HEK293 (cell line): ENCODE results near the gene PLD5.

ENCODE experiments used
- CTCF ChIA-PET: fragments of 350-600 bp; formaldehyde crosslinking; extraction: SDS; loops from one replicate; lab custom pipeline; 2021; ENCODE audit warnings: antibody characterized with exemption; lab: Yijun Ruan, JAX
- POLR2A ChIA-PET: fragments of 300-600 bp; formaldehyde crosslinking; extraction: SDS; loops from one replicate; lab custom pipeline; 2020; ENCODE audit warnings: antibody characterized with exemption, inconsistent platforms; lab: Yijun Ruan, JAX
- H3K27ac ChIP-seq: fragments of 200-500 bp; sonication (Bioruptor generic); 2 replicates; pipeline ENCODE4 v1.5.1; 2014; ENCODE audit warnings: low read depth, low read length, control low read depth, inconsistent platforms; ENCODE audit errors: extremely low read depth
- H3K36me3 ChIP-seq, 2 experiments: fragments of 200-500 bp in 1 of 2; sonication (Bioruptor generic) in 1 of 2; 1 replicate in 1 of 2; 2 replicates in 1 of 2; pipeline ENCODE4 v1.5.1; 2014 to 2017; ENCODE audit warnings: inconsistent platforms in 2 of 2, low read length in 2 of 2; ENCODE audit not compliant: control insufficient read depth in 2 of 2, insufficient read depth in 1 of 2
- H3K4me1 ChIP-seq: fragments of 200-500 bp; sonication (Bioruptor generic); 2 replicates; pipeline ENCODE4 v1.5.1; 2014; ENCODE audit warnings: mild to moderate bottlenecking, low read length, inconsistent platforms; ENCODE audit not compliant: control insufficient read depth, insufficient read depth
- H3K4me3 ChIP-seq: 2 replicates; pipeline ENCODE4 v1.5.1; 2011; ENCODE audit warnings: low read depth, mild to moderate bottlenecking, control low read depth, low read length, moderate library complexity
- H3K9me3 ChIP-seq: fragments of 200-500 bp; sonication (Bioruptor generic); 2 replicates; pipeline ENCODE4 v1.5.1; 2014; ENCODE audit warnings: low read depth, low read length, inconsistent platforms; ENCODE audit not compliant: control insufficient read depth, insufficient read depth
- GLIS2 ChIP-seq: fragments of 450-650 bp; formaldehyde crosslinking; IDR thresholded peaks from 2 replicates; pipeline ENCODE4 v1.5.1; 2016; ENCODE audit warnings: missing biosample characterization, missing genetic modification characterization
- IKZF3 ChIP-seq: fragments of 450-650 bp; IDR thresholded peaks from 2 replicates; pipeline ENCODE4 v1.5.0; 2018; ENCODE audit warnings: missing biosample characterization, mild to moderate bottlenecking, missing genetic modification characterization, moderate library complexity
- KLF16 ChIP-seq: fragments of 450-650 bp; formaldehyde crosslinking; IDR thresholded peaks from 2 replicates; pipeline ENCODE4 v1.5.1; 2017; ENCODE audit warnings: missing biosample characterization, missing genetic modification characterization
- MYNN ChIP-seq: fragments of 450-650 bp; formaldehyde crosslinking; IDR thresholded peaks from 2 replicates; pipeline ENCODE4 v1.5.1; 2016; ENCODE audit warnings: missing biosample characterization, missing genetic modification characterization, borderline replicate concordance
- OSR2 ChIP-seq: fragments of 450-650 bp; formaldehyde crosslinking; IDR thresholded peaks from 2 replicates; pipeline ENCODE4 v1.5.1; 2016; ENCODE audit warnings: missing biosample characterization, missing genetic modification characterization
- PBX3 ChIP-seq: sonication (generic); formaldehyde crosslinking; IDR thresholded peaks from 2 replicates; pipeline ENCODE4 v1.8.1; 2022; ENCODE audit warnings: mild to moderate bottlenecking, moderate library complexity, missing genetic modification reagents
- PRDM6 ChIP-seq: fragments of 450-650 bp; formaldehyde crosslinking; IDR thresholded peaks from 2 replicates; pipeline ENCODE4 v1.5.1; 2017; ENCODE audit warnings: missing biosample characterization, missing genetic modification characterization
- SCRT1 ChIP-seq: fragments of 450-650 bp; formaldehyde crosslinking; IDR thresholded peaks from 2 replicates; pipeline ENCODE4 v1.5.1; 2016; ENCODE audit warnings: missing biosample characterization, missing genetic modification characterization, borderline replicate concordance
- ZBTB48 ChIP-seq: fragments of 450-650 bp; formaldehyde crosslinking; IDR thresholded peaks from 2 replicates; pipeline ENCODE4 v1.5.1; 2016; ENCODE audit warnings: missing biosample characterization, missing genetic modification characterization
- ZFP37 ChIP-seq: fragments of 450-650 bp; formaldehyde crosslinking; IDR thresholded peaks from 2 replicates; pipeline ENCODE4 v1.5.1; 2016; ENCODE audit warnings: missing biosample characterization, missing genetic modification characterization
- ZNF138 ChIP-seq: fragments of 450-650 bp; formaldehyde crosslinking; IDR thresholded peaks from 2 replicates; pipeline ENCODE4 v1.5.1; 2016; ENCODE audit warnings: missing biosample characterization, missing genetic modification characterization, borderline replicate concordance
- ZNF140 ChIP-seq: fragments of 450-650 bp; formaldehyde crosslinking; IDR thresholded peaks from 2 replicates; pipeline ENCODE4 v1.5.1; 2016; ENCODE audit warnings: missing biosample characterization, missing genetic modification characterization
- ZNF155 ChIP-seq: fragments of 450-650 bp; formaldehyde crosslinking; IDR thresholded peaks from 2 replicates; pipeline ENCODE4 v1.5.1; 2016; ENCODE audit warnings: missing biosample characterization, missing genetic modification characterization
- ZNF157 ChIP-seq: fragments of 450-650 bp; formaldehyde crosslinking; IDR thresholded peaks from 2 replicates; pipeline ENCODE4 v1.5.1; 2016; ENCODE audit warnings: missing biosample characterization, missing genetic modification characterization
- ZNF169 ChIP-seq: fragments of 450-650 bp; formaldehyde crosslinking; IDR thresholded peaks from 2 replicates; pipeline ENCODE4 v1.5.1; 2016; ENCODE audit warnings: missing biosample characterization, missing genetic modification characterization
- ZNF19 ChIP-seq: fragments of 450-650 bp; formaldehyde crosslinking; IDR thresholded peaks from 2 replicates; pipeline ENCODE4; 2016; ENCODE audit warnings: missing biosample characterization, missing genetic modification characterization, low read depth
- ZNF2 ChIP-seq: fragments of 450-650 bp; formaldehyde crosslinking; IDR thresholded peaks from 2 replicates; pipeline ENCODE4 v1.5.1; 2016; ENCODE audit warnings: missing biosample characterization, missing genetic modification characterization
- ZNF221 ChIP-seq: fragments of 450-650 bp; formaldehyde crosslinking; IDR thresholded peaks from 2 replicates; pipeline ENCODE4 v1.5.1; 2017; ENCODE audit warnings: missing biosample characterization, missing genetic modification characterization, borderline replicate concordance
- ZNF239 ChIP-seq: fragments of 450-650 bp; formaldehyde crosslinking; IDR thresholded peaks from 2 replicates; pipeline ENCODE4 v1.5.1; 2016; ENCODE audit warnings: missing biosample characterization, missing genetic modification characterization
- ZNF280D ChIP-seq: fragments of 450-650 bp; formaldehyde crosslinking; IDR thresholded peaks from 2 replicates; pipeline ENCODE4 v1.5.1; 2016; ENCODE audit warnings: missing biosample characterization, missing genetic modification characterization
- ZNF335 ChIP-seq: fragments of 450-650 bp; formaldehyde crosslinking; conservative IDR thresholded peaks from 2 replicates; pipeline ENCODE4 v1.5.1; 2016; ENCODE audit warnings: missing biosample characterization, missing genetic modification characterization
- ZNF350 ChIP-seq: fragments of 450-650 bp; formaldehyde crosslinking; IDR thresholded peaks from 2 replicates; pipeline ENCODE4 v1.5.0; 2017; ENCODE audit warnings: missing biosample characterization, mild to moderate bottlenecking, missing genetic modification characterization
- ZNF354C ChIP-seq: fragments of 450-650 bp; formaldehyde crosslinking; IDR thresholded peaks from 2 replicates; pipeline ENCODE4 v1.5.1; 2016; ENCODE audit warnings: missing biosample characterization, missing genetic modification characterization, low read depth, borderline replicate concordance
- ZNF362 ChIP-seq: fragments of 450-650 bp; formaldehyde crosslinking; IDR thresholded peaks from 2 replicates; pipeline ENCODE4 v1.5.1; 2016; ENCODE audit warnings: missing biosample characterization, missing genetic modification characterization
- ZNF571 ChIP-seq: fragments of 450-650 bp; formaldehyde crosslinking; IDR thresholded peaks from 2 replicates; pipeline ENCODE4 v1.5.0; 2017; ENCODE audit warnings: missing biosample characterization, missing genetic modification characterization
- ZNF610 ChIP-seq: fragments of 450-650 bp; formaldehyde crosslinking; IDR thresholded peaks from 2 replicates; pipeline ENCODE4 v1.5.1; 2016; ENCODE audit warnings: missing biosample characterization, missing genetic modification characterization, borderline replicate concordance
- ZNF629 ChIP-seq: fragments of 450-650 bp; formaldehyde crosslinking; IDR thresholded peaks from 2 replicates; pipeline ENCODE4 v1.5.1; 2017; ENCODE audit warnings: missing biosample characterization, missing genetic modification characterization
- ZNF660 ChIP-seq: fragments of 450-650 bp; IDR thresholded peaks from 2 replicates; pipeline ENCODE4 v1.5.1; 2018; ENCODE audit warnings: missing biosample characterization, mild to moderate bottlenecking, missing genetic modification characterization
- ZNF677 ChIP-seq: fragments of 450-650 bp; IDR thresholded peaks from 2 replicates; pipeline ENCODE4 v1.5.0; 2018; ENCODE audit warnings: missing biosample characterization, mild to moderate bottlenecking, missing genetic modification characterization, moderate library complexity
- ZSCAN16 ChIP-seq: fragments of 450-650 bp; formaldehyde crosslinking; IDR thresholded peaks from 2 replicates; pipeline ENCODE4 v1.5.1; 2016; ENCODE audit warnings: missing biosample characterization, missing genetic modification characterization
- ZSCAN23 ChIP-seq: fragments of 450-650 bp; formaldehyde crosslinking; IDR thresholded peaks from 2 replicates; pipeline ENCODE4 v1.5.1; 2016; ENCODE audit warnings: missing biosample characterization, missing genetic modification characterization

The PLD5 gene

GRCh38 chr1:242416657-242417056 lies 107.8 kb downstream of the PLD5 start:
- ChIA-PET CTCF (interaction anchor here (0.6 to 0.9 kb wide), 3 partner anchors 10 to 1318 kb away, joined by 3 to 5 read pairs (median 4); no protein-coding TSS in a partner anchor), POLR2A (no interaction called here)

GRCh38 chr1:242412921-242413320 lies 111.6 kb downstream of the PLD5 start:
- ChIA-PET POLR2A (no interaction called here), CTCF (interaction anchor here (0.6 kb wide), 1 partner anchor 537 kb away, joined by 5 read pairs; no protein-coding TSS in a partner anchor)
- H3K27ac ChIP-seq, result no peak overlapping the region
- TF ChIP-seq ZFP37 (no peak), MYNN (no peak), ZNF350 (no peak), SCRT1 (tag by site-specific recombination) (no peak), PBX3 (CRISPR knock-in tag) (no peak), ZNF571 (tag by site-specific recombination) (no peak), ZNF221 (no peak), OSR2 (tag by site-specific recombination) (no peak), ZNF140 (tag by site-specific recombination) (no peak), ZNF362 (tag by site-specific recombination) (no peak), ZNF239 (no peak), ZNF157 (no peak), ZNF660 (no peak), GLIS2 (no peak), ZNF354C (tag by site-specific recombination) (no peak), ZNF335 (no peak), ZNF138 (tag by site-specific recombination) (no peak), KLF16 (no peak)

More at GRCh38 chr1:242416657-242417056, 107.8 kb downstream of the PLD5 start:
- H3K27ac ChIP-seq, result no peak overlapping the region
- no peaks in the 10 kb centered on the region for H3K36me3 ChIP-seq
- H3K9me3 ChIP-seq, result no peaks in the 10 kb centered on the region
- TF ChIP-seq ZNF610 (tag by site-specific recombination), result no peak
- TF ChIP-seq ZSCAN23 (tag by site-specific recombination), result no peak
- TF ChIP-seq ZNF169 (tag by site-specific recombination), result no peak
- TF ChIP-seq ZNF629 (tag by site-specific recombination), result no peak
- no peak for TF ChIP-seq OSR2 (tag by site-specific recombination)
- no peak for TF ChIP-seq ZNF677 (tag by site-specific recombination)
- TF ChIP-seq ZNF19 (tag by site-specific recombination), result no peak
- no peak for TF ChIP-seq PRDM6 (tag by site-specific recombination)
- no peak for TF ChIP-seq ZBTB48 (tag by site-specific recombination)
- TF ChIP-seq ZNF2 (tag by site-specific recombination), result no peak
- TF ChIP-seq IKZF3, result no peak
- TF ChIP-seq ZNF280D (tag by site-specific recombination), result no peak
- no peak for TF ChIP-seq ZSCAN16 (tag by site-specific recombination)
- no peak for TF ChIP-seq ZNF155 (tag by site-specific recombination)
- H3K4me3 ChIP-seq, result no peak overlapping the region
- no peaks in the 10 kb centered on the region for H3K4me1 ChIP-seq

More at GRCh38 chr1:242412921-242413320, 111.6 kb downstream of the PLD5 start:
- H3K9me3 ChIP-seq, result no peaks in the 10 kb centered on the region
- H3K4me3 ChIP-seq, result no peak overlapping the region
- H3K4me1 ChIP-seq, result no peaks in the 10 kb centered on the region
- H3K36me3 ChIP-seq, result no peaks in the 10 kb centered on the region
